NCI-H187 treated with DMSO at 0.1 percent for 48 hours (cell line): ENCODE results near the gene SCAANT1.

Source experiments
- DNase-seq: peaks from one replicate; lab custom pipeline; 2025; lab: John Stamatoyannopoulos, UW

SCAANT1 gene

GRCh38 chr3:63934041-63934866, 22.1 kb upstream of the SCAANT1 start:
- DNase-seq, result no peak

DNA sequence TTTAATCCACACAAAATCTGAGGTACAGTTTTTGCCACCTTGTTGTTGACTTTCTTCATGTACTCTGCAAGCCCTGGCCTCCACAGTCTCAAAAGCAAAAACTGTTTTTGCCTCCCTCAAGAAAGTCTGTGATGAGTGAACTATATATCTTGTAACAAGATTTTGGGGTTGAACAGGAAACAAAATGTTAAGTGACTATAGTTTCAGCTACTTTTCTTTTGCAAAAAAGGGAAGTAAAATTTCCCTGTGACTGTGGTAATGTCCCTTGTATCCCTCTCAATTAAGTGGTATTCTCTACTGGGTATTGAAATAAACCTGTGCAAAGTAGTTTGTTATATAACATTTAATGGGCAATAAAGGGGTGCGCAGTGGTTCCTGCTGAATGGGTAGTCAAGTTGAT, 21.3 kb upstream of the SCAANT1 start:
- no peak for DNase-seq

- DNase-seq, result no peak
Measured at GRCh38 chr3:63932509-63933212, 20.5 kb upstream of the SCAANT1 start.

DNA sequence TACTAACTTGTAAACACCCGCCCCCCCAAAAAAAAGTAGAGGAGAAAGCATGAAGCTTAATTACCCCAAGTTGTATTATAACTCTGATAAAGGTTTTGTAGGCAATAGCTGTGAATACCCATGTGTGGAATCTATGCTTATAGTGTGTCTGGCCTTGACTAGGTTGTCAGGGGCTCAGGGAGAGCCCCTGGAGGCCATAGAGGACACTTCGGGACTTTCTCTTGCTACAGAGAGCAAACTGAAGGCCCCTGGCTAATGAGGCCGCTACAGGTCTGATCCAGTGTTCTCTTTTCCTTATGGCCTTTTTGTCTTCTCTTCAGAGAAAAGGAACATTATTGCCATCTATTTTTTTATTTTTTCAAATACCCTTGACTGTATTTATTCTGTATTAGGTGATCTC, 19.1 kb upstream of the SCAANT1 start:
- no peak for DNase-seq

- no peak for DNase-seq
Measured at GRCh38 chr3:63927422-63928280, 15.5 kb upstream of the SCAANT1 start.

DNA sequence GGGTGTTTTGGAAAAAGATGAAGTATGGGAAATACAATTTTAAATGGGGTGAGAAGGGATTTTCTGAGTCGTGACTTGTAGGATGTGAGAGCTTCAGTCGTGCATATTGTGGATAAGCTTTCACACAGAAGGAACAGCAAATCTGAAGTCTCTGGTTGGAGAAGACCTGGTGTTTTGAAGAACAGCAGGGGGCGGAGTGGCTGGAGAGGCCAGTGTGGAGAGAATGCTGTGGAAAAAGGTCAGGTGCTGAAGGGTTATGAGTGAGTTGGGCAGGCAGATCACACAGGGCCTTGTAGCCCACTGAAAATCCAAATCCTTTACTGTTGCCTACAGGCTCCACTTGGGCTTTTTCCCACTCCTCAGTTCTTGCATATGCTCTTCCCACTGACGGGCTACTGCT, 14.1 kb upstream of the SCAANT1 start:
- DNase-seq, result no peak

GRCh38 chr3:63922491-63923199, 10.5 kb upstream of the SCAANT1 start:
- no peak for DNase-seq

GRCh38 chr3:63921741-63922482, 9.7 kb upstream of the SCAANT1 start:
- DNase-seq, result no peak

GRCh38 chr3:63920001-63920400, 7.8 kb upstream of the SCAANT1 start:
- no peak for DNase-seq

GRCh38 chr3:63918321-63918720, 6.1 kb upstream of the SCAANT1 start:
- no peak for DNase-seq

DNA sequence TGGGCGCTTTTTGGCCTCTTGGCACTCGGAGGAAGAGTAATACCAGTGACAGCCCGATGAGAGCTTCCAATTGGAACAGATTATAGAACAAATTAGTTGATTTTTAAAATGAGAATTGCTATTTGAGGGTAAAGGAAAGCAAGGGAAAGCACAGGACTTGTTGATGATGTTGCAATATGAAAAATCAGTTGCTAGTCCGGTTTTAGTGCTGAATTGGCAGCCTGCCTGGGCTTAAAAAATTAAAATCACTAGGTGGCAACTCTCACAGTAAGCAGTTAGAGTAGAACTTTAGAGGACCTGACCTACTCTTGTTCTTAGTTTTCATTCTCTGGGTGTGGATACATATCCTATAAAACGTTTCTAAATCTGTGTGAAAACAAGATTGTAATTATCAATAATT, 2.1 kb upstream of the SCAANT1 start:
- DNase-seq, result no peak

GRCh38 chr3:63912768-63913588, 795 bp upstream of the SCAANT1 start:
- DNase-seq, result no peak

DNA sequence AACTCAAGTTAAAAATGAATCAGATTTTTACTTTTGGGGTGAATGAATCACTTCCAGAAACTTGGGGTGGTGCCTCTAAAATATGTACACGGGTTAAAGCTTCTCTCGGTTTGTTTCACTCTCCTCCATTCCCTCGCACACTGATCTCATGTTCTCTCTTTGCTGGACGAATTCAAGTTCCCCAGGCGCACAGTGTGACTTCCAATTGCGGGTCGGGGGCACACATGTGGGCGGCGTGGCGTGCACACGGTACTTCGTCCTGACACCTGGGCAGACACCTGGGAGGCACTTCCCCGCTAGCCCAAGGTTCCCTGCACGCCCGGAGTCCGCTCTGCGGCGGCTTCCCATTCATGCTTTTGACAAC, 692 bp downstream of the SCAANT1 start:
- no peak for DNase-seq

DNA sequence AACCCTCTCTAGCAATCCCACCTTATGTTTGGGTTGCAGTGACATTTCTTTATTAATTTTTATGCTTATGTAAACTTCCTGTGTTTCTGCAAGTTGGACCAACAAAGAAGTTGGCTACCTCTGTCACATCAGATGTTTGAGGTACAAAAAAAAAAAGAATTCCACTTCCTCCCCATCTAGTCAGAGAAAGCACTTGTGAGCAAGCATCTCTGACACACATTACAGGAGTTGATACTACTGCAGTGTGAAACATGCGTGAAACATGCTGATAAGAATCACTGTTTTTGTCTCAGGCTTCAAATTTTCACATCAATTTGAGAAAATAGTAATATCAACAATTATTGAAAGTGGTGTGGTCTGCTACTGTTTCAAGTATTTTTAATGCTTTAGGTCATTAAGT, 1.3 kb downstream of the SCAANT1 start:
- DNase-seq, result no peak

DNA sequence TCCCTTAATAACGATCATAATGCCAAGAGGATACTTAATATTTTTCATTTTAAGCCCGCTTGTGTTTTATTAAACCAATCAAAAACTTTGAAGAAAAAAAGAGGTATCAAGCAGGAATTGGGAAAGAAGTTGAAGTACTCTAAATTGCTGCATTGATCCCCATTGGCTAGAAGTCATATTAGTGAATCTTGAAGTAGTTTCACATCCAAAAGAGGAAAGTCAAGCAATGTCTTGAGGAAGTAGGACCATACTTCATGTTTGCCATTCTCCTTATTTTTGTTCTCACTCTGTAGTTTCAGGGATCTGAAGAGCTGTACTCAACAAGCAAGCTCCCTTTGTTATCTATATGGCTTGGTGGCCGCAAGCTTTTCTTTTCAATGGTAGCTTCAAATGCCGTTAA, 2.2 kb downstream of the SCAANT1 start:
- DNase-seq, result no peak

DNA sequence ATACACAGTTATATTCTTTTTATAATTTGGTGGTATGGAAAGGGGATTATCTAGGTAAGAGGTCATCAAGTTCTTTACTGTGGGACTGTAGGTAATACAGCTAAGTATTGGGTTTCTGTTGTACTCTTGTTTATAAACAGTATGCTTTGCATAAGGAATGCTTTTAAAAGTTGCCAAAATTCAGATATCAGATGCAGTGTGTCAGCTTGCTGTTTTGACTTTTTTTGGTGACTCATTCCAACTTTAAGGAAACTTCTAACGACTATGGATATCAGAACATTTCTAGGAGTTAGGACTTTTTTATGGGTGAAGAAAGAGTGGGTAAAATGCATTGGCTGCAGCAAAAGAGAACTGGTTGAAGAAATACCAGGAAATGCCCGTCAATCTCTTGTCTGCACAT, 2.8 kb downstream of the SCAANT1 start:
- no peak for DNase-seq

DNA sequence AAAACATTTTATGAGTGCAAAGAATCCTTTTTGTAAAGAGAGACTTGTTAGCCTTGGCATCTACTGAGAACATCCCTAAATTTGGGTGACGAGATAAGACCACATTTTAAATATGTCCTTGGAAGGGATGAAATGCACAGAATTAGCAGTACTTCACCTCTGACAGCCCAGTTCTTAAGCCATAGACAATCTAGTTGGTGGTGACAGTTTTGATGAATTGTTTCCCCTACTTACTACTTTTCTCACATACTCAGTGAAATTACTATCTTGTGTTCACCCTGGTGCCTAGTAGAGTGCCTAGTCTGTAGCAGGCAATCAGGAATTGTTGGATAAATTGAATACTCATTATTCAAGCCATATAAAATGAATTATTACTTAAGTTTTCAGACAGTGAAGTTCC, 3.4 kb downstream of the SCAANT1 start:
- no peak for DNase-seq

GRCh38 chr3:63908081-63908736, 4.0 kb downstream of the SCAANT1 start:
- DNase-seq, result no peak

DNA sequence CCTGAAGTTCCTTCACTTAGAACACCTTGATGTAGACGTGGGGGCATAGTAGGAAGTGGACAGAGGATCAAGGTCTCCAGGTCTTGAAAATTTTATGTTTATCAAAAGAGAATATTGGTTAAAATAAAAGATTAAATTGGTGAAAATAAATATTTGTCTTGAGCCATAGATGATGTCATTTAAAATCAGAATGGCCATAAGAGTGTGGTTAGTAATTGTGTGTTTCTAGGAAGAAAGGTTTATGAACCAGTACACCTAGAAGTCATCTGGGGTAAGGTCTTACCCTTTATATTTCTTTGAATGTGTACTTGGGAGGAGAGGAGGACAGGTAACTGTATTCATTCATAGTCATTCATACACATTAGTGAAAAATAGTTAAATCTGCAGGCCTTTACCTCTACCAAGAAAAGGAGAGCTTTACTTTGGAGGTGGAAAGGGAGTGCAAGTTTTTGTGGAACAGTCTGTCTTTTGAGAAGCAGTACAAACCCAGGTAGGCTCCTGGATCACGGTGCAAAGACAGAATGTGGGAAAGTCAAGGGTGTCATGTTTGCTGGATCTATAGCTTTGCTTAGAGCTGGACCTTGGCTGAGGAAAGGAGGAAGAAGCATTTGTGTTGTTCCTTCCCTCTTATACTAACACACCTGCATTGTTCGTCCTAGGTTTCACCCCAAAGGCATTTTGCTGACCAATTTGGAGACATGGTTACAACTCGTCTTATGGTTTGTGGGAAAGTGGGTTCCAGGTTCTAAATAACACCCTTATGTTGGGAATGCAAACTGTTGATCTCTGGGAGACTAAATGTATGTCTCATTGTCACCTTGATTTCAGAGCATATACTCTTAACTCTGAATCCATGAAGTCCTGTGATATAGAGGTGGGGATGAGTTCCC, 6.2 kb downstream of the SCAANT1 start:
- DNase-seq, result no peak
